HCT116 (cell line): Measurements from ENCODE around the gene GTF2H3. TPM values are rescaled to one million over a fixed set of nuclear protein-coding genes. Genes with fewer than 3 reads are reported as not detected.
A peak's percentile ranks its signal among the peaks of the same experiment; 100 is the strongest.

Experiments
- ATAC-seq: fragments of 200-7000 bp; cut with Tn5 transposase; 2 replicates; pipeline ENCODE4 v1.9.1; 2020; ENCODE audit warnings: mild to moderate bottlenecking, moderate library complexity
- BruUV-seq: library from RNA; stranded (reverse); fragments of 400-500 nt; replicated peaks from 2 replicates; lab custom pipeline; 2021; lab: Mats Ljungman, UMichigan
- CTCF ChIA-PET: fragments of 300-600 bp; sonication (Branson Sonifier 250); formaldehyde crosslinking; loops from one replicate; lab custom pipeline; 2021; ENCODE audit warnings: antibody characterized with exemption; lab: Charles Lee
- POLR2A ChIA-PET: fragments of 300-600, 350-600 bp; sonication (Branson Sonifier 250); formaldehyde crosslinking; loops from one replicate; lab custom pipeline; 2021; ENCODE audit warnings: antibody characterized with exemption; lab: Charles Lee
- RAD21 ChIA-PET, 2 experiments: fragments of 300-600 bp; sonication (Branson Sonifier 250); formaldehyde crosslinking; loops; one replicate each; lab custom pipeline; 2023; ENCODE audit warnings: low total read pairs in 2 of 2; ENCODE audit not compliant: uncharacterized antibody in 2 of 2, unreplicated experiment in 2 of 2, low non-redundant PET in 1 of 2; lab: Charles Lee
- DNase-seq: peaks from one replicate; pipeline ENCODE4 v3.0.0-alpha.2; 2010; ENCODE audit warnings: low read depth, low spot score
- H2AFZ ChIP-seq: fragments of 200-600 bp; shearing (Covaris generic), sonication (generic); 2 replicates; pipeline ENCODE4 v1.6.1; 2017; ENCODE audit warnings: low read depth, mixed run types, mixed read lengths, antibody characterized with exemption, low read length; ENCODE audit not compliant: poor library complexity, severe bottlenecking
- H3K27ac ChIP-seq: 2 replicates; pipeline ENCODE4 v1.5.1; 2012; ENCODE audit warnings: low read depth, low read length
- H3K27me3 ChIP-seq: fragments of 200-600 bp; sonication (generic); 2 replicates; pipeline ENCODE4 v1.6.1; 2016; ENCODE audit warnings: mixed run types, low read length, mixed read lengths; ENCODE audit not compliant: insufficient read depth
- H3K36me3 ChIP-seq, 2 experiments: fragments of 200-500 bp in 1 of 2; fragments of 200-600 bp in 1 of 2; sonication (Bioruptor generic) in 1 of 2; sonication (generic) in 1 of 2; 2 replicates each; pipeline versions ENCODE4 v1.5.1 to v1.6.1; 2014 to 2016; ENCODE audit warnings: low read length in 2 of 2, inconsistent platforms in 1 of 2, mixed read lengths in 1 of 2, mixed run types in 1 of 2; ENCODE audit not compliant: insufficient read depth in 2 of 2, control insufficient read depth in 1 of 2
- H3K4me1 ChIP-seq, 2 experiments: fragments of 200-600 bp in 1 of 2; sonication (generic) in 1 of 2; 2 replicates each; pipeline versions ENCODE4 v1.5.1 to v1.6.1; 2012 to 2017; ENCODE audit warnings: low read length in 2 of 2, inconsistent platforms in 1 of 2, mild to moderate bottlenecking in 1 of 2, mixed read lengths in 1 of 2, mixed run types in 1 of 2, moderate library complexity in 1 of 2; ENCODE audit not compliant: insufficient read depth in 2 of 2, control insufficient read depth in 1 of 2
- H3K4me2 ChIP-seq: fragments of 200-600 bp; sonication (generic); 2 replicates; pipeline ENCODE4 v1.6.1; 2017; ENCODE audit warnings: mixed run types, low read length, mixed read lengths
- H3K4me3 ChIP-seq, 2 experiments: fragments of 200-600 bp in 1 of 2; sonication (generic) in 1 of 2; replicated peaks in 1 of 2; 2 replicates each; pipeline ENCODE4 v1.5.1; 2011 to 2016; ENCODE audit warnings: low read length in 2 of 2, control low read depth in 1 of 2, low read depth in 1 of 2, mild to moderate bottlenecking in 1 of 2, mixed read lengths in 1 of 2, mixed run types in 1 of 2
- H3K79me2 ChIP-seq: fragments of 200-600 bp; sonication (generic); 2 replicates; pipeline ENCODE4 v1.6.1; 2017; ENCODE audit warnings: mild to moderate bottlenecking, mixed run types, low read length, moderate library complexity, mixed read lengths; ENCODE audit not compliant: insufficient read depth
- H3K9ac ChIP-seq: fragments of 200-600 bp; sonication (generic); 2 replicates; pipeline ENCODE4 v1.6.1; 2016; ENCODE audit warnings: low read length, mixed read lengths
- H3K9me2 ChIP-seq: fragments of 200-600 bp; sonication (generic), shearing (Covaris generic); 2 replicates; pipeline ENCODE4 v1.6.1; 2017; ENCODE audit warnings: mixed run types, mild to moderate bottlenecking, moderate library complexity; ENCODE audit not compliant: insufficient read depth
- H3K9me3 ChIP-seq, 2 experiments: fragments of 200-500 bp in 1 of 2; fragments of 200-600 bp in 1 of 2; sonication (Bioruptor generic) in 1 of 2; sonication (generic) in 1 of 2; 2 replicates each; pipeline ENCODE4 v1.6.1; 2014 to 2017; ENCODE audit warnings: low read length in 2 of 2, mixed read lengths in 2 of 2, inconsistent platforms in 1 of 2, low read depth in 1 of 2, mild to moderate bottlenecking in 1 of 2, mixed run types in 1 of 2, moderate library complexity in 1 of 2; ENCODE audit not compliant: control insufficient read depth in 1 of 2, insufficient read depth in 1 of 2
- H4K20me1 ChIP-seq: fragments of 200-600 bp; sonication (generic), shearing (Covaris generic); 2 replicates; pipeline ENCODE4 v1.6.1; 2017; ENCODE audit warnings: mixed run types, mild to moderate bottlenecking, moderate library complexity; ENCODE audit not compliant: insufficient read depth
- ATF3 ChIP-seq: IDR thresholded peaks from 2 replicates; pipeline ENCODE4 v1.6.1; 2012
- ELF1 ChIP-seq: IDR thresholded peaks from 2 replicates; pipeline ENCODE4 v1.6.1; 2012; ENCODE audit warnings: low read depth, borderline replicate concordance
- EZH2phosphoT487 ChIP-seq: fragments of 200-600 bp; IDR thresholded peaks from 2 replicates; pipeline ENCODE4 v1.6.1; 2018; ENCODE audit warnings: antibody characterized with exemption, borderline replicate concordance
- SRF ChIP-seq: IDR thresholded peaks from 2 replicates; pipeline ENCODE4 v1.6.1; 2012; ENCODE audit warnings: low read depth
- TCF7L2 ChIP-seq: IDR thresholded peaks from 2 replicates; pipeline ENCODE4 v1.7.0; 2011; ENCODE audit warnings: borderline replicate concordance, inconsistent platforms; ENCODE audit not compliant: insufficient read depth, insufficient read length; ENCODE audit errors: extremely low read depth
- YY1 ChIP-seq: IDR thresholded peaks from 2 replicates; pipeline ENCODE4 v1.6.1; 2011; ENCODE audit warnings: low read length, low read depth, moderate library complexity, mild to moderate bottlenecking; ENCODE audit not compliant: insufficient replicate concordance; ENCODE audit errors: extremely low read depth
- intact Hi-C: fragments of 100-400 bp; cut with micrococcal nuclease; formaldehyde crosslinking; loops from 2 replicates; pipeline ENCODE4 v1.10.0; 2022
- total RNA-seq: library from RNA; stranded (reverse); gene quantifications from one replicate; pipeline ENCODE4 v1.2.1, GENCODE V29; 2021; ENCODE audit not compliant: unreplicated experiment

Gene GTF2H3
- total RNA-seq, 1 experiment from 2014 or later: 94.0 TPM

- TF ChIP-seq ELF1 (peak; percentile 96), ATF3 (no peak), YY1 (peak; percentile 85), TCF7L2 (peak; percentile 40), SRF (peak; percentile 99)
These were observed at the start of gene GTF2H3, which contains the start of gene EIF2B1 (continued) for GRCh38 chr12:123633379-123634141.

GRCh38 chr12:123591702-123592481, 41.7 kb upstream of the GTF2H3 start:
- TF ChIP-seq EZH2phosphoT487: no peak
- TF ChIP-seq, all 23 proteins: peak for 0
- DNase-seq: no peak
- H3K9me3 ChIP-seq: no peaks in the 10 kb centered on the region
- no peaks in the 10 kb centered on the region for H4K20me1 ChIP-seq
- no peak for ATAC-seq
- H3K4me2 ChIP-seq: no peak overlapping the region
- H3K36me3 ChIP-seq: peaks cover 55 to 64% of the 10 kb centered on the region in 2 experiments
- no peaks in the 10 kb centered on the region for H3K4me1 ChIP-seq
- H3K27ac ChIP-seq: no peak overlapping the region
- intact Hi-C loops: no loop called here
- H3K27me3 ChIP-seq: no peaks in the 10 kb centered on the region
- ChIA-PET POLR2A (no interaction called here), RAD21 (no interaction called here), CTCF (no interaction called here)
- H3K9ac ChIP-seq: no peak overlapping the region
- no TSS peak for BruUV-seq
- no peak overlapping the region for H3K4me3 ChIP-seq
- no peak overlapping the region for H2AFZ ChIP-seq
- no peaks in the 10 kb centered on the region for H3K9me2 ChIP-seq
- H3K79me2 ChIP-seq: peaks cover 95% of the 10 kb centered on the region
